Measurements from ENCODE around the gene LTB. TPM values are rescaled to one million over a fixed set of nuclear protein-coding genes. Genes with fewer than 3 reads are reported as not detected.

LTB gene
- total RNA-seq, 1 experiment from 2014 or later, result not detected

GRCh38 chr6:31567531-31568370 is 14.5 kb downstream of the LTB start:
- peak overlapping the region in 1 of 3 experiments; percentile 44; a peak in 2 of 7 replicates for H3K27ac Mint-ChIP-seq

More at GRCh38 chr6:31567531-31568370, 14.5 kb downstream of the LTB start:
- Histone ChIP-seq H2BK12ac (ENCODE audit: insufficient read length, low read depth, low read length) (no peak overlapping the region), H2BK15ac (ENCODE audit: low read depth, low read length) (no peak overlapping the region), H2BK20ac (ENCODE audit: low read depth, low read length, poor library complexity, severe bottlenecking) (no peak overlapping the region), H4K5ac (ENCODE audit: insufficient read length, low read depth, low read length) (no peak overlapping the region), H4K91ac (ENCODE audit: insufficient read length, low read depth, low read length) (no peak overlapping the region), H3K4me1 (ENCODE audit: insufficient read depth, low read length) (no peaks in the 10 kb centered on the region), H3K14ac (ENCODE audit: insufficient read depth, low read length) (no peak overlapping the region), H3K27me3 (ENCODE audit: insufficient read depth, low read length) (no peaks in the 10 kb centered on the region), H2BK120ac (ENCODE audit: low read depth, low read length, poor library complexity, severe bottlenecking) (no peak overlapping the region), H3K9me3 (ENCODE audit: control insufficient read depth, low read depth, low read length) (no peaks in the 10 kb centered on the region), H3K79me1 (ENCODE audit: insufficient read depth, low read depth, low read length, poor library complexity, severe bottlenecking) (no peaks in the 10 kb centered on the region), H3K9ac (ENCODE audit: extremely low read depth, insufficient read length, low read length) (no peak overlapping the region), H3K18ac (ENCODE audit: insufficient read length, low read depth, low read length) (no peak overlapping the region), H3K23ac (ENCODE audit: insufficient read length, low read depth, low read length) (no peak overlapping the region), H3K27ac (ENCODE audit: insufficient read length, low read depth, low read length) (no peak overlapping the region), H3K56ac (ENCODE audit: insufficient read length, low read depth, low read length) (no peak overlapping the region), H2BK5ac (ENCODE audit: insufficient read length, low read length) (no peak overlapping the region), H3K79me2 (ENCODE audit: insufficient read depth, low read length) (no peaks in the 10 kb centered on the region), H3T11ph (ENCODE audit: low read length) (no peak overlapping the region), H3K4ac (ENCODE audit: low read depth, low read length) (no peak overlapping the region), H3K4me2 (ENCODE audit: insufficient read depth, insufficient read length, low read length) (no peak overlapping the region), H3K23me2 (ENCODE audit: insufficient read length, low read depth, low read length, poor library complexity, severe bottlenecking) (no peaks in the 10 kb centered on the region), H2AK5ac (ENCODE audit: insufficient read length, low read length) (no peak overlapping the region), H2AFZ (ENCODE audit: low read length) (no peak overlapping the region), H4K8ac (replicated peaks; ENCODE audit: insufficient read length, low read depth, low read length) (no peak overlapping the region), H4K20me1 (ENCODE audit: control insufficient read depth, insufficient read depth, insufficient read length) (no peaks in the 10 kb centered on the region)
- Mint-ChIP-seq H3K36me3 (ENCODE audit: insufficient read depth in 1 of 3, low read depth in 3 of 3) (no peaks in the 10 kb centered on the region), H3K9me3 (no peaks in the 10 kb centered on the region), H3K4me1 (peaks cover 8 to 10% of the 10 kb centered on the region in 2 experiments), H3K4me3 (no peak overlapping the region; a peak in 1 of 5 replicates), H3K27me3 (ENCODE audit: low read depth) (no peaks in the 10 kb centered on the region)
- no CpG with 5 or more reads among the region's 9 CpGs for WGBS (ENCODE audit: extremely low coverage, insufficient read length, low lambda C conversion rate)
- no peak for DNase-seq
- no peak for TF ChIP-seq CTCF (conservative IDR thresholded peaks at IDR 0.05)
